H1 (cell line): ENCODE data around the gene CDKN1B. TPM values are rescaled to one million over a fixed set of nuclear protein-coding genes. Genes with fewer than 3 reads are reported as not detected.

ENCODE experiments used
- EP300 ChIP-seq, 2 experiments: IDR thresholded peaks; 1 replicate in 1 of 2; 2 replicates in 1 of 2; pipeline ENCODE4 v1.6.1; 2011 to 2012; ENCODE audit warnings: low read depth in 2 of 2, low read length in 2 of 2, mild to moderate bottlenecking in 2 of 2, borderline replicate concordance in 1 of 2, inconsistent platforms in 1 of 2, moderate library complexity in 1 of 2
- polyA plus RNA-seq, 7 experiments: library from polyadenylated mRNA; depleted of rRNA in 3 of 7; stranded (reverse) in 5 of 7; unstranded in 2 of 7; fragments of >200 nt in 5 of 7; fragments of 200-250 nt in 2 of 7; gene quantifications; 1 replicate in 5 of 7; 2 replicates in 1 of 7; 4 replicates in 1 of 7; pipeline versions ENCODE4 v1.2.1 to v1.2.3, GENCODE V29; 2011 to 2013; ENCODE audit warnings: missing spikeins in 2 of 7, mixed read lengths in 2 of 7
- total RNA-seq: library from RNA; stranded (reverse); fragmentation: NEBNext Ultra II Directional; extraction: Animal tissue kit (Norgen Biotek cat#: 25700); gene quantifications from 2 replicates; pipeline ENCODE4 v1.2.1, GENCODE V29; 2021
- TF ChIP-seq, protein P1 (sequence below), 3 experiments: IDR thresholded peaks; 1 replicate in 2 of 3; 2 replicates in 1 of 3; pipeline versions ENCODE4 v1.5.1 to v1.6.1; 2011; ENCODE audit warnings: low read length in 3 of 3, mild to moderate bottlenecking in 3 of 3, inconsistent platforms in 2 of 3, low read depth in 1 of 3, moderate library complexity in 1 of 3; ENCODE audit not compliant: insufficient read depth in 1 of 3; ENCODE audit errors: control extremely low read depth in 1 of 3

CDKN1B gene
- total and polyA plus RNA-seq, 2 of the 8 experiments (the other 6 are each of a cell fraction or from before 2014, with no cell fraction given), result 6.5 to 27.2 TPM

DNA sequence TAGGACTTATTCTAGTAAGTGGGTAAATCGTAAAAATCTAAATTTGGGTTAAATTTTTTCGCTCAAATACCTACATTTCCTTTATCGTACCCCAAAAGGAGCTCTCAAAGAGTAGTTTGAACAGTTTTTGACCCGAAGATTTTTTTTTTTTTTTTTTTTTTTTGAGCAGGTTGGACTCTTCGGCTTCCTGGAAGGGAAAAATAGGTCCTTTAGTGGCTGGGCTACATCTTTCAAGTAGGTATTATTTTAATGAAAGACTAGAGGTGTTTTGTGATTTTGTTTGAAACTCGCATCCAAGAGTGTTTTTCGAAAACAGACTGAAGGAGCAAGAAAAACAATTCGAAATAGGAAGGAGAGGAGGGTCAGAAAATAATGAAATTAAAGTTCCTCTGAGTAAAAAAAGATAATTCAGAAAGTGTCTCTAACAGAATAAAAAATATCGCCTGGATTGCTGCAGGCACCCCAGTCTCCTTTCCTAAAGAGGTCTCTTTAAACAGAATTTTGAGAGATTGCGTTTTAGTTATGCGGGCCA is 6.0 kb downstream of the CDKN1B start (continued):
- TF ChIP-seq, protein P1, sequence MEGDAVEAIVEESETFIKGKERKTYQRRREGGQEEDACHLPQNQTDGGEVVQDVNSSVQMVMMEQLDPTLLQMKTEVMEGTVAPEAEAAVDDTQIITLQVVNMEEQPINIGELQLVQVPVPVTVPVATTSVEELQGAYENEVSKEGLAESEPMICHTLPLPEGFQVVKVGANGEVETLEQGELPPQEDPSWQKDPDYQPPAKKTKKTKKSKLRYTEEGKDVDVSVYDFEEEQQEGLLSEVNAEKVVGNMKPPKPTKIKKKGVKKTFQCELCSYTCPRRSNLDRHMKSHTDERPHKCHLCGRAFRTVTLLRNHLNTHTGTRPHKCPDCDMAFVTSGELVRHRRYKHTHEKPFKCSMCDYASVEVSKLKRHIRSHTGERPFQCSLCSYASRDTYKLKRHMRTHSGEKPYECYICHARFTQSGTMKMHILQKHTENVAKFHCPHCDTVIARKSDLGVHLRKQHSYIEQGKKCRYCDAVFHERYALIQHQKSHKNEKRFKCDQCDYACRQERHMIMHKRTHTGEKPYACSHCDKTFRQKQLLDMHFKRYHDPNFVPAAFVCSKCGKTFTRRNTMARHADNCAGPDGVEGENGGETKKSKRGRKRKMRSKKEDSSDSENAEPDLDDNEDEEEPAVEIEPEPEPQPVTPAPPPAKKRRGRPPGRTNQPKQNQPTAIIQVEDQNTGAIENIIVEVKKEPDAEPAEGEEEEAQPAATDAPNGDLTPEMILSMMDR (IDR thresholded peaks at IDR 0.05; ENCODE audit: control extremely low read depth in 1 of 3, insufficient read depth in 1 of 3, low read depth in 1 of 3, low read length in 3 of 3), result no peak
- TF ChIP-seq EP300 (IDR thresholded peaks at IDR 0.05; ENCODE audit: borderline replicate concordance in 1 of 2, low read depth in 2 of 2, low read length in 2 of 2), result no peak
